GM21515 (cell line): ENCODE data around the gene MCC.
"Not testable (repeated sequence)": the region's sequence is repeated elsewhere in the genome, so short reads cannot be mapped to it uniquely, and the experiment has no call there.

Experiments used
- ATAC-seq: cut with Tn5 transposase; IDR thresholded peaks from one replicate; pipeline ENCODE4 v1.9.1; 2021; ENCODE audit not compliant: unreplicated experiment

Gene MCC

DNA sequence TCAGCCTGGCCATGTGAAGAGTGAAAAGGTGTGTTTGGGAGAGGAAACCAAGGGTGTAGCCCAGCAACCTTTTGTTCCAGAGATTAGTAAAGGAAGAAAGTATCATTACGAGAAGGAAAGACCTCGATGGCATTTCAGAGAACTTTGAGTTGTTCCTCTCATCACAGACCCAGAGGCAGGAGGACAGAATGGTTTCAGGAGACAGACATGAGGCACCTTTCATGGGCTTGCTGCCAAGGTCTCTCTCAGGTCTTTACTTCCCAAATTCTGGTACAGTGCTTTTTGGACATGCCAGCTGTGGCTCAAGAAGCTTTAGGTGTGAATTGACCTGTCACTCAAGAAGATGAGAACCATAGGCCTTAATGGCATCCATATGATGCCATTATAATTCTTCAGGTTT lies 2.8 kb upstream of the MCC start:
- no peak for ATAC-seq

DNA sequence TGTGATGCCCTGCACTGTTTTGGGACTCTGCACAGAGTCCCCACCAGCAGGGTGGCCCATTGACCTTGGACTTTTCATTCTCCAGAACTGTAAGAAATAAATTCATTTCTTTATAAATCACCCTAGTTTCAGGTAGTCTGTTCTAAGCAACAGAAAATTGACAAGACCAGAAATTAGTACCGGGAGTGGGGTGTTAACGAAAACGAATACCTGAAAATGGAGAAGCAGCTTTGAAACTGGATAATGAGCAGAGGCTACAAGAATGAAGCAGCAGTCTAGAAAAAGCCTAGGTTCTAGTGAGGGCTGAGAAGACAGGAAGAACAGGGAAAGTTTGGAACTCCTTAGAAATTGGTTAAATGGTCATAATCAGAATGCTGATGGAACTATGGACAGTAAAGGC lies 2.1 kb upstream of the MCC start:
- no peak for ATAC-seq

DNA sequence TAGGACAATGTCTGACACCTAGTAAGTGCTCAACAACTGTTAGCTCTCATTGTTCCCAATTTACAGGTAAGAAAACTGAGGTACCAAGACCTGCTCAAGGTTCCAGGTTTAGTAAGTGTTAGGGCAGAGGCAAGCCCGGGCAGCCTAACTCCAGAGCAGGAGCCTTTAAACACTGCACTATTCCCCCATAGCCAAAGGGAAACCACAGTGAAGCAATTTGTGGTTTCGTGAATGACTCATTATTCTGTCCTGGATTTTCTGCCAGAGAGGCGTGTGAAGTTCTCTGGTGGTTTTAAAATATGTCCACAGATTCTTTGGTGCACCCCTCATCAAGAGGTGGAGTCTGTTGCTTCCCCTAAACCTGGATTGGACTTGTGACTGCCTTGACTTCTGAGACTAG lies 1.0 kb upstream of the MCC start:
- peak; percentile 52 for ATAC-seq

DNA sequence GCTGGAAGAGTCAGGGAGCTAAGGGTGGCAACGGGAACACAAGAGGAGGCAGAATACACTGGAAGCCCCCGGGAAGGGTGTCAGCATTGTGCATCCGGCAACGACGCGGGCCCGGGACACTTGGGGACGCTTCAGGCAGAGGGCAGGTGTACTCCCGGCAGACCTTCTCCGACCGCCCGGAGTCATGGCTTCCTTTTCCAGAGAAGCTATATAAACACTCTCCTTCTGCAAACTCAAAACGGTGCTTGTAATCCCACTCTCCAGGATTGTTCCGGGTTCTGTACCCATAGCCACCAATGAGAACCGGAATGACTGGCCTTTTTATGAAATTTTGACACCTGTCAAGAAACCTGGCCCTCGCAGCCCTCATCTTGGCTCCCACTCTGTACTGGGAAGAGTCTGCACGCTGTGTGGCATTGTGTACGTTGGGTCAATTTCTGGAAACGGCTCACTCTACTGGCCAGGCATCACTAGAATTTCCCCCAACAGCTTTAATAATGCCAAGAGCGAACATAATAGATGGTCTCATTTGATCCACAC lies 462 bp upstream of the MCC start:
- no peak for ATAC-seq

DNA sequence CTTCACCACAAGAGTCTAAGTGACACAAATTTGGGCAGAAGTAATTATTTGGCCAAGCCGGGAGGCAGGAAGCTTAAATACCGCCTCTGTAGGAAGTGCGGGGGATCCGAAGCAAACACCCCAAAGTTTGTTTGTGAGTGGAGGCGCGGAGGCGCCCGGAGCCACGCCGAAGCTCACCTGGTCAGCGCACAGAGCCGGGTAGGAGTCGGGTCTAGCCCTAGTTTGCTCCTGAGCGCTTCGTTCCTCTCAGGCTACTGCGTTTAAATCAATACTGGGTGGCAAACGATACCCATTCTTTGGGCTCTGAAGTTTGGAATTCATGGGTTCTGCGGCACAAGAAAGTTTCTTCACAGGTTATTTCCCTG lies 855 bp downstream of the MCC start:
- ATAC-seq: no peak

DNA sequence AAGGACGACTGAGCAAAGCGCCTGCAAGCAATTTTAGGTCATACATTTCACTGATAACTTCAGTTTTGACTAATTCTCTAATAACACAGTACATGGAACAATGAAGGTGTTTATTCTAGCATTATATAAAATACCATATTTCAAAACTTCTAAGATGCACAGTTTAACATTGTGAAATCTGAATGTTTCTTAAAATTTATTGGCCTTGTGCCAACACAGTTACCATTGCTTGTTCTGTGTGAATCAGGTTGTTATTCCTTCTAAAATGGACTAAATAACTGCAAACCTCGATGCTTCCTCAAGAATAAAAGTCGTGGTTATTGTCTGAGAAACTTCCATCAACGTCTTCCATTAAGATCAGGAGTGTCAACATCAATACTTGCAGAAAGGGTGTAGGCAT lies 8.0 kb downstream of the MCC start:
- ATAC-seq: no peak

DNA sequence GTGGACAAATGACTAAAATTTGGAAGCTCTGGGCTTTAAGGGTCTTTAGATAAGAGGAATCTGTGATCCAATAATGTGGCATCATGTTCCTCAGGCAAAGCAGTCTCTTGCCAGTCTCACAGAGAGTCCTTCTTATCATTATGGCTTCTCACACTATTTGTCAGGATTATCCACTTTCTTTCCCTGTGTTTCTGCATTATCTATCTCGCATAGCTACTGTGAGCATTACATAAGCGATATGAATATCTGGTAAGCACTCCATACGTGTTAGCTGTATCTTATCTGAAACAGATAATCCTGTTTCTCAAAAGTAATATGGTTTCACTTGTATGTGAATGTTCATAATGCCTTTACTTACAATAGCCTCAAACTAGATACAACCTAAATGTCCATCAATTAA lies 9.6 kb downstream of the MCC start:
- ATAC-seq: no peak

DNA sequence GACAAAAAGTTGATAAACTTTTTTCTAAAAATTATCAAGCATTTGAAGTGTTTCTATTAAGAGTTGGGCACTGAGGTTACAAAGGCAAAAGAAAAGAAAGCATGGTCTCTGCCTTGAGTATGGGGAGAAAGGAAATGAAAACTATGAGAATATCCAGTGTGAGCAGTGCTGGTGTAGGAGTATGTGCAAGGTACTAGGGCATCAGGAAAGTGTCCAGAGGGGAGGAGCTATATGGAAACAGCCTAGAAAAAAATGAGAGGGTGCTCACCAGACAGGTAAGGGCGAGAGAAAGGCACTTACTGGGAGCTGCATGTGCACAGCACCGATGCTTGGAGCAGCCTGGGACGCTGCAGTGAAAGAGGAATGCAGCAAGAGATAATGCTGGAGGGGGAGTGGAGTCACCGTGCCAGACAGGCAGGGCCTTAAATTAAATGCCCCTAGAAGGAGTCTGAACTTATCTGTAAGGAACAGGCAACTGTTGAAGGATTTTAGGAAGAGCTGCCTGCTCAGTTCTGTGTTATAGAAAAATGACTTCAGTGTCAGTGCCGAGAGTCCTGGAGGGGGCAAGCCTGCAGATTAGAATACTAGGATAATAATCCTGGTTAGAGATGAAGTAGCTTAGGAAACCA lies 14.0 kb downstream of the MCC start:
- no peak for ATAC-seq

DNA sequence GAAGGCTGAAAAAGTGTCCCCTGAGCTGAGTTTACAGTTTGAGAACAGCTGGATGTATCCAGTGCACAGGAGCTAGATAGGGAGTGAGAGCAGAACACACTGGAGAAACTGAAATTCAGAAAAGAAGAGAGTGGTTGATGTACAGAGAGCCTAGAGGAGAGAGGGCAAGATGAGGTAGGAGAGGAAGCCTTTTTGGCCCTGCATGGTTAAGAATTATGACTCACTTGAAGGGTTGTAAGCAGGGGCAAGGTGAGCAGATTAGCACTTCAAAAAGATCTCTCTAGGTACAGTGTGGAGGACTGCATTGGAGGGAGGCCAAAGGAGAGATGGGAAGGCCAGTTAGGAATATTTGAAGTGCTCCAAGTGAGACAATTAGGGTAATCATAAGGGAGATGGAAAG lies 25.2 kb downstream of the MCC start:
- ATAC-seq: no peak

DNA sequence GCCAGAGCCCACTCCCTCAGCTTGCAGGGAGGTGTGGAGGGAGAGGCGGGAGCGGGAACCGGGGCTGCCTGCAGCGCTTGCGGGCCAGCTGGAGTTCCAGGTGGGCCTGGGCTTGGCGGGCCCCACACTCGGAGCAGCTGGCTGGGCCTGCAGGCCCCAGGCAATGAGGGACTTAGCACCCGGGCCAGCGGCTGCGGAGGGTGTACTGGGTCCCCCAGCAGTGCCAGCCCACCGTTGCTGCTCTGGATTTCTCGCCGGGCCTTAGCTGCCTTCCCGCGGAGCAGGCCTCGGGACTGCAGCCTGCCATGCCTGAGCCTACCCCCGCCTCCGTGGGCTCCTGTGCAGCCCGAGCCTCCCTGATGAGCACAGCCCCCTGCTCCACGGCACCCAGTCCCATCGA lies 31.1 kb downstream of the MCC start:
- ATAC-seq: not testable (repeated sequence)

DNA sequence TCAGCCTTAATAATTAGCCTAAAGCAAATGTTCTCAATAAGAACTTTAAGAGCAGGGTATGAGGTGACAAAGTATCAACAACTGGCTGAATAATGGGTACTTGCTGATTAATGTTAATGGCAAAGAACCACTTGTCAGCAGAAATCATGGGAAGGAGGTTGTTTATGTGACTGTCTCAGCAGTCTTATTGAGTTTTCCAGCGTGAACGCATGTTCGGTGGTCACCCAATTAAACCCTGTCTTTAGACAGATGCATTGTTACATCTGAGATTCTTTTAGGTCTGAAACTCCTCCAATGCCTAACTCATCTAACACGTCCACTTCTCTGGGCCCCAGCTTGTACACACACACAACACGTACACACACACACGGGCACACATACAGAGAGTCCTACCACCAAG lies 35.3 kb downstream of the MCC start:
- ATAC-seq: no peak

DNA sequence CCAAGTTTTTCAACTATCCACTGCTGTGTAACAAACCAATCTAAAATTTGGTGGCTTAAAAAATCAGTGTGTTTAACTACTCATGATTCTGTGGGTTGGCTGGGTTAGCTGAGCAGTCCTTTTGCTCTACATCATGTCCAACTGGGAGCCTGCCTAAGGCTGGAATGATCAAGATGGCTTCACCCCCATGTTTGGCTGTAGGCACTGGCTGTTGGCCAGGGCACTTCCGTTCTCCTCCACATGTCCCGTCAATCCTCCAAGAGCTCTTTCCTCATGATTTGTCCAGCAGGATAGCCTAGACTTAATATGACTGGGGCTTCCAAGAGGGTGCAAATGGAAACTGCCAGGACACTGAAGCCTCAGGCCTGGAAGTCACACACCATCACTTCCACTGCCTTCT lies 36.5 kb downstream of the MCC start:
- no peak for ATAC-seq

DNA sequence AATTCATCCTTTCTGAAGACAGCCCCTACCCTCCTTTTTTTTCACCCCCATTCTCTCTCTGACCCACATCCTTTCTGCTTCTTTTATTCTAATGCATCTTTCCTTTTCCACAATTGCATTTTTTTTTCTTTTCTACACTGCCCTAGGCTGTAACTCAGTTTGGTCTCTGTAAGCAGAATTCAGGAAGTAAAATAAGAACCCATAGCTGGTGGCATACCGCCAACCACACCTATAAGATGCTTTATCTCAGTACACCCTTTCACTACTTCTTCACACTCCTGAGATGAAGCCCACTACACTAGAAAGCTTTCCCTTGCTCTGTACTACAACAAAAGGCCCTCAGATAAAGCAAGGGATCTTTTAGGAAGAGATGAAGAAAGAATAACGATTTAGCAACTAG lies 37.3 kb downstream of the MCC start:
- no peak for ATAC-seq

DNA sequence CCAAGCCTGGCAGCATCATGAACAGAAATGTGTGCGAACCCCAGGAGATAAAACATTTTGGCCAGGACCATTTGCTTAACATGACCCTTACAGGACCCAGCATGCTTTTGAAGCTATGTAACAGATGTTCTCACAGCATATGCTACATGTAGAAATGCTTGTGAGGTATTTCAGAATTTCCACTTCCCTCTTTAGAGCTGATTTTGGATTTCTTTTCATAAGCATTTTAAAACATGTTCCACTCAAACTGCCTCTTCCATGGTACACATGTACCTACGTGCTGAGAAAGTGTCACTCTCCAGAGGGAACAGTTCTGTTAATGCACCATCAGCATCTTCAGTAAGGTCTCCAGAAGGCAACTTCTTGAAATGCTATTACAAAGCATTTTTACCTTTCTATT lies 37.8 kb downstream of the MCC start:
- ATAC-seq: no peak

DNA sequence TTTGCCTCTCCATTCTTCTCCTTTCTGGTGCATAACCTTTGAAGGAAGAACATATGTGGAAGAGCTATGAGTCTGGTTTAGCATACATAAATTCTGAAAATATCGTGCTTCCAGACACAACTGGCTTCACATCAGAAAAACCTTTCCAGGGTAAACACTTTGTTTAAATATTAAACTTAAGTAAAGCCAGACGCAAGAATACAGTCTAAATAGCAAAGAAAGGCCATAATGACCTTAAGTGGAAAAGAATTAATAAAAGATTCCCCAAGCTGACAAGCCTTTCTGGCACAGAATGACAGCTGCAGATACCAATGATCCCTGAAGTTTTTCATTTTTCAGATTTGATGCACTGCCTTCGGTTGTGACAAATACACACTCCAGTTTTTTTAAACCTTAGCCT lies 40.0 kb downstream of the MCC start:
- no peak for ATAC-seq

DNA sequence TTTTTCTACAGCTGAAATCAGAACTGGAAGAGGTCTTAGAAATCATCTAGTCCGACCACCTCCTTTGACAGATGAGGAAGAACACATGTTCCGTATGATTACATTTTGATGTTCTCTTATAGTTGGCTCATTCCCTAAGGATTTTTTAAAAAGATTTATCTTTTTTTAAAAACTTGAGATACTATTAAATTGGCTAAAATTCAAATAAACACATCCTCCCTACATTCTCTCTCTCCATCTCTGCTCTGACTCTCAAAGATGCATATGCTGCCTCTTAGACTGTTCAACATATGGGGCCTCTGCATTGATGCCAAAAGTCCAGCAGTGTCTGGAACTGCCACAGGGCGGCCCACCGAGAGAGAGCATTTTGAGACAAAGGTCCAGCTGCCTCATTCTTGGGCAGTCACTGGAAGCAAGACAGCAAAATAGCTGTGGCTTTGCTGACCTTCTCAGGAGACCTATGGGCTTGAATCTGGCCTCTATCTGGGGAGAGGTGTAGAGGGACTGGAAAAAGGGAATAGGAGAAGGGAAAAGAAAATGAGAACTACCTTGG lies 40.7 kb downstream of the MCC start:
- no peak for ATAC-seq

DNA sequence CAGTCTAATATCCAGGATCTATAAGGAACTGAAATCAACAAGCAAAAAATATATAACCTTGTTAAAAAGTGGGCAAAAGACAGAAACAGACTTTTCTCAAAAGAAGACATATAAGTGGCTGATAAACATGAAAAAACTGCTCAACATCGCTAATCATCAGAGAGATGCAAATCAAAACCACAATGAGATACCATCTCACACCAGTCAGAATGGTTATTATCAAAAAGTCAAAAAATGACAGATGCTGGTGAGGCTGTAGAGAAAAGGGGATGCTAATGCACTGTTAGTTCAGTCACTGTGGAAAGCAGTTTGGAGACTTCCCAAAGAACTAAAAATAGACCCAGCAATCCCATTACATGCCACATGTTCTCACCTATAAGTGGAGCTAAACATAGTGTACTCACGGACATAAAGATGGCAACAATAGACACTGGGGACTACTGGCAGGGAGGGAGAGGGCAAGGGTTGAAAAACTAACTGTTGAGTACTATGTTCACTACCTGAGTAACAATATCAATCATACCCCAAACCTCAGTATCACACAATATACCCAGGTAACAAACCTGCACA lies 41.8 kb downstream of the MCC start:
- ATAC-seq: no peak

DNA sequence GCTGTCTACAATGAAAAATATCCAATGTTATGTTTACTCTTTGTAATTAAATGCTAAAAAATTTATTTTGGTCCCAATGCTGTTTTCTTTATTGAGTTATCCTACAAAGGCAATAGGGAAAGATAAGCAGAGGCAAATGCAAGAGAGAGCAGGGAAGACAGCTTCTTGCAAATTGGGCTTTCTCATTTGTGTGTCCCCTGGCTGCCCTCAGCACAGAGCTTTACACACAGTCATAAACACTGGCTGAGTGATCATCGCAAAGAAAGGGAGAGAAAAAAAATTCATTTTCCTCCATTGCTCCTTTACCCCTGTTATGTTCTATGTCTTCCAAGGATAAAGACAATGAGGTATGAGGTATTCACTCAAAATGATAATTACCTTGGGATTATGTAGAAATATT lies 51.1 kb downstream of the MCC start:
- no peak for ATAC-seq

DNA sequence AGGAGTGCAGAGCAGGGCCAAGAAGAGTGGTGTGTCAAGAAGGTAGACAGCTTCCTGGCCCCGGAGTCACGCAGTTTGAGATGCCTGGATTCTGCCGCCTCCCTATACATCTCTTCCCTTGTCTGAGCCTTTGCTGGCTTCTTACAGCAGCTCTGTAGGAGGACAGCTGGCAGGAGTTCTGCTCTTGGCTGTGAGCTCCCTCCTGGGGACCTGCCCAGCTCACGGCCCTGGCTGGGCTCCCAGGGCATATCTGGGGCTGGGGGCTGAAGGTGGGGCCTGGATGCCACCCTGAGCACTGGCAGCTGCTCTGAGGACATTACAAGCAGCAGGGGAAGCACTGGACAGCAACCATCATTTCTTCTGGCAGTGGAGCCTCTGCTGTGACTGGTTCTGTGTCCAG lies 52.7 kb downstream of the MCC start:
- ATAC-seq: no peak

DNA sequence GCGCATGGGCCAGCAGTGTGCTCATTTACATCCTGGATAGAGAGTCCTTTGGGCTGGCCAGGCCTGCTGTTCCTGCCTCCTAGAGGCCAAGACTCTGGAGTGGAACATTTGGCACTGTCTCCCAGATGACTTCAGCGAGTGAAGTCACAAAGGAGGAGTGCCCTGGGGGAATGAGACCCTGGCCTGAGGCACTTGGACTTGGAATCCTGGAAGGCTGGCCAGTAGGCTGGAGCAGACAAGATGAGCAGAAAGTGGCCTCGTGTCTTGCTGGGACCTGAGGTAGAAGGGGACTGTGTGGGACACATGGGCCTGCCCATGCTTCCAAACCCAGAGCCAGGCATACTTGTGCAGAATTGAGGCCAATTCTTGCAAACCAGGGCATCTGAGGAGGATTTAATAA lies 53.4 kb downstream of the MCC start, which contains the start of gene TSSK1B:
TSSK1B (minus strand) TSS at position 101 of the 400 bp plus-strand sequence. CDS start 150 bp downstream, outside the sequence.
- no peak for ATAC-seq

DNA sequence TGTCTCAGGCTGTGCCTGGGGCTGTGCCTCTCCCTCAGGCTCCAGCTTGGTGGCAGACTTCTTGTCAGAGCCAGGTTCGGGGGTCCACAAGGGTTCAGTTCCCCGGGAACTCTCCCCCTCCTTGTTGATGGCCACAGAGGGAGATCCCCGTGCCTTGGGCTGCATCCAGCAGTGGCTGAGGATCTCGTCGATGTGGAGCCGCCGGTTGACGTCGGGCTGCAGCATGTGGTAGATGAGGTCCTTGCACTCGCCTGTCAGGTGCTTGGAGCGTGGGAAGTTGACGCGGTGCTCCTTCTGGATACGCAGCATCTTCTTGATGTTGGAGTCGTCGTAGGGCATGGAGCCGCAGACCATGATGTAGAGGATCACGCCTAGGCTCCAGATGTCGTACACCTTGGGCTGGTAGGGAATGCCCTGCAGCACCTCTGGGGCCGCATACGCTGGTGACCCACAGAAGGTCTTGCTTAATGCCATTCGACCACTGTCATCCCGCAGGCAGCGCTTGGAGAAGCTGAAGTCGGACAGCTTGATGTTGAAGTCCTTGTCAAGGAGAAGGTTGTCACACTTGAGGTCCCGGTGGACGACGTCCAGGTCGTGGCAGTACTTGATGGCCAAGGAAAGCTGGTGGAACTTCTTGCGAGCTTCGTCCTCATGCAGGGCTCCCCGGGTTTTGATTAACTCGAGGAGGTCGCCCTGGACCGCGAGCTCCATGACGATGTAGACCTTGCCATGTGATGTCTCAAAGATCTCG lies 54.2 kb downstream of the MCC start:
- ATAC-seq: no peak

DNA sequence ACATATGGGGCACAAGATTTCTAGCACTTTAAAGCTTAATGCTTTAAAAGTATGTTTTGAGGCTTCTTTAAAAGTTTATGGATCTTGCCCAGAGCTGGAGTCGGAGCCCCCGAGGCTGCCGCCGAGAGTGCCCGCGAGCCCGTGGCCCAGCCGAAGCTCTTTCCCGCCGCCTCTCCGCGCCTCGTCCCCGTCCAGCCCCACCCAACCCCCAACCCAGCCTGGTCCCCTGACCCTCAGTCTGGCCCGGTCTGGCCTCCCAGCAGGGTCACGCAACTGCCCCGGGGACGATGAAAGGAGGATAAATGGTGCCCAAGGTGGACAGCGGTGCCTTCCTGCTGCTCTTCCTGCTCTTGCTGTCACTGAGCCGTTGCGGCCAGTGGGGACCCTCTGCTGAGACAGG lies 55.2 kb downstream of the MCC start:
- no peak for ATAC-seq
